K562 (cell line): Measurements from ENCODE around the gene DBP. TPM values are rescaled to one million over a fixed set of nuclear protein-coding genes. Genes with fewer than 3 reads are reported as not detected.
A peak's percentile ranks its signal among the peaks of the same experiment; 100 is the strongest.

Source experiments
- CEBPZ ChIP-seq: fragments of 150-350 bp; IDR thresholded peaks from 2 replicates; pipeline ENCODE4 v1.6.1; 2014; ENCODE audit warnings: low read depth, mild to moderate bottlenecking, low read length, borderline replicate concordance
- DPF2 ChIP-seq: fragments of 450-650 bp; IDR thresholded peaks from 2 replicates; pipeline ENCODE4 v1.6.1; 2016
- ETS2 ChIP-seq: IDR thresholded peaks from 2 replicates; pipeline ENCODE4 v1.6.1; 2016; ENCODE audit warnings: borderline replicate concordance, missing genetic modification characterization, mild to moderate bottlenecking, moderate library complexity, missing compliant biosample characterization; ENCODE audit not compliant: poor library complexity, severe bottlenecking
- HES1 ChIP-seq: fragments of 450-650 bp; IDR thresholded peaks from 2 replicates; pipeline ENCODE4 v1.6.1; 2016; ENCODE audit warnings: low read depth, mild to moderate bottlenecking, moderate library complexity
- HNRNPL ChIP-seq: fragments of 200-400 bp; formaldehyde crosslinking; IDR thresholded peaks from 2 replicates; pipeline ENCODE4 v1.6.1; 2017; ENCODE audit warnings: low read depth, mild to moderate bottlenecking, low read length
- KAT7 ChIP-seq: sonication (generic); formaldehyde crosslinking; IDR thresholded peaks from 2 replicates; pipeline ENCODE4 v1.8.0; 2022; ENCODE audit warnings: missing genetic modification reagents, mild to moderate bottlenecking, borderline replicate concordance
- MAFK ChIP-seq: IDR thresholded peaks from 2 replicates; pipeline ENCODE4 v1.6.1; 2011; ENCODE audit warnings: low read length, improper control_type of control experiment
- MCM3 ChIP-seq: fragments of 450-650 bp; IDR thresholded peaks from 2 replicates; pipeline ENCODE4 v1.6.1; 2016
- MEIS2 ChIP-seq: fragments of 450-650 bp; IDR thresholded peaks from 2 replicates; pipeline ENCODE4 v1.6.1; 2014; ENCODE audit warnings: mild to moderate bottlenecking; ENCODE audit not compliant: partially characterized antibody
- NFE2 ChIP-seq: IDR thresholded peaks from 2 replicates; pipeline ENCODE4 v1.6.1; 2014; ENCODE audit warnings: antibody characterized with exemption, low read depth
- SAFB ChIP-seq: fragments of 200-400 bp; formaldehyde crosslinking; IDR thresholded peaks from 2 replicates; pipeline ENCODE4 v1.6.1; 2017; ENCODE audit warnings: low read depth, low read length, borderline replicate concordance
- SAP30 ChIP-seq: fragments of 200-600 bp; sonication (generic); IDR thresholded peaks from 2 replicates; pipeline ENCODE4 v1.6.1; 2012; ENCODE audit warnings: borderline replicate concordance, low read depth, mild to moderate bottlenecking, moderate library complexity, low read length, control low read depth, inconsistent platforms; ENCODE audit not compliant: insufficient read depth, poor library complexity, severe bottlenecking
- SMAD2 ChIP-seq: fragments of 150-350 bp; IDR thresholded peaks from 2 replicates; pipeline ENCODE4 v1.6.1; 2014; ENCODE audit warnings: low read depth, mild to moderate bottlenecking, low read length
- SMARCA4 ChIP-seq: fragments of 450-650 bp; IDR thresholded peaks from 2 replicates; pipeline ENCODE4 v1.6.1; 2016
- SREBF2 ChIP-seq: sonication (generic); formaldehyde crosslinking; IDR thresholded peaks from 2 replicates; pipeline ENCODE4 v1.4.0; 2020; ENCODE audit warnings: mild to moderate bottlenecking, missing genetic modification reagents
- SRSF9 ChIP-seq: fragments of 200-400 bp; formaldehyde crosslinking; IDR thresholded peaks from 2 replicates; pipeline ENCODE4 v1.6.1; 2017; ENCODE audit warnings: low read depth, low read length, borderline replicate concordance
- TFAM ChIP-seq: fragments of 250-450 bp; sonication (Bioruptor Pico); conservative IDR thresholded peaks from 2 replicates; pipeline ENCODE4 v1.5.0; 2021; ENCODE audit warnings: mild to moderate bottlenecking, moderate library complexity
- ZNF121 ChIP-seq: sonication (generic); formaldehyde crosslinking; conservative IDR thresholded peaks from 2 replicates; pipeline ENCODE4 v1.8.0; 2022; ENCODE audit warnings: missing genetic modification reagents
- ZNF140 ChIP-seq: fragments of 250-450 bp; sonication (Bioruptor Pico); IDR thresholded peaks from 2 replicates; pipeline ENCODE4 v1.8.0; 2021; ENCODE audit warnings: moderate library complexity, mild to moderate bottlenecking, inconsistent platforms
- ZNF165 ChIP-seq: fragments of 250-450 bp; sonication (Bioruptor Pico); IDR thresholded peaks from 2 replicates; pipeline ENCODE4 v1.4.0; 2020; ENCODE audit warnings: borderline replicate concordance
- ZNF239 ChIP-seq: fragments of 250-450 bp; sonication (Bioruptor Pico); IDR thresholded peaks from 2 replicates; pipeline ENCODE4 v1.4.0; 2020; ENCODE audit warnings: mild to moderate bottlenecking
- ZNF253 ChIP-seq: fragments of 250-450 bp; sonication (Bioruptor Pico); conservative IDR thresholded peaks from 2 replicates; pipeline ENCODE4 v1.6.1; 2021; ENCODE audit warnings: mild to moderate bottlenecking
- ZNF589 ChIP-seq: fragments of 200-800 bp; sonication (Bioruptor generic); IDR thresholded peaks from 2 replicates; pipeline ENCODE4 v1.6.1; 2016; ENCODE audit warnings: low read depth, missing genetic modification characterization, missing compliant biosample characterization
- ZNF668 ChIP-seq: fragments of 250-450 bp; sonication (Bioruptor Pico); IDR thresholded peaks from 2 replicates; pipeline ENCODE4 v1.8.0; 2022; ENCODE audit warnings: mild to moderate bottlenecking, inconsistent platforms
- polyA plus RNA-seq, 8 experiments: library from polyadenylated mRNA; depleted of rRNA in 4 of 8; stranded (reverse) in 5 of 8; unstranded in 3 of 8; fragments of >200 nt; fragmentation: Nextera tagmentation in 2 of 8; fragmentation: Illumina TruSeq in 1 of 8; extraction: Ambion mirVana in 2 of 8; extraction: Trizol in 1 of 8; gene quantifications; 2 replicates each; pipeline versions ENCODE4 v1.2.1 to v1.2.3, GENCODE V29; 2011 to 2014; ENCODE audit warnings: inconsistent platforms in 1 of 8, missing spikeins in 1 of 8
- total RNA-seq, 7 experiments: library from RNA; depleted of rRNA in 6 of 7; stranded (reverse); fragments of >200 nt in 6 of 7; fragmentation: Illumina TruSeq in 2 of 7; extraction: Trizol in 2 of 7; gene quantifications; 2 replicates each; pipeline versions ENCODE4 v1.2.1 to v1.2.3, GENCODE V29; 2011 to 2021; ENCODE audit warnings: low replicate concordance in 1 of 7

Gene DBP
- total and polyA plus RNA-seq, 9 of the 15 experiments (the other 6 are each of a cell fraction or from before 2014, with no cell fraction given): 0.25 to 5.5 (median 1.8) TPM

- TF ChIP-seq HNRNPL (no peak), ZNF165 (CRISPR knock-in tag) (no peak), ETS2 (no peak), SMARCA4 (no peak), MEIS2 (no peak), MAFK (no peak), ZNF253 (CRISPR knock-in tag) (no peak), SRSF9 (no peak), KAT7 (CRISPR knock-in tag) (no peak), SAP30 (no peak), MCM3 (no peak), DPF2 (no peak), ZNF239 (CRISPR knock-in tag) (no peak), HES1 (no peak), TFAM (CRISPR knock-in tag) (no peak), NFE2 (no peak), ZNF121 (CRISPR knock-in tag) (peak; percentile 64; the same call in 1 of the 2 replicates), CEBPZ (no peak), SREBF2 (CRISPR knock-in tag) (no peak), SAFB (no peak), ZNF589 (no peak), SMAD2 (no peak), ZNF668 (no peak), ZNF140 (CRISPR knock-in tag) (no peak)
Measured at GRCh38 chr19:48674921-48675824, 38.0 kb upstream of the DBP start (continued).
